OCI-LY7 (cell line): ENCODE data around the gene RNF10.

ENCODE experiments used
- CTCF ChIP-seq: fragments of 200-600 bp; sonication (generic); conservative IDR thresholded peaks from 2 replicates; pipeline ENCODE4 v1.5.1; 2014; ENCODE audit warnings: mild to moderate bottlenecking, antibody characterized with exemption, low read length, moderate library complexity, mixed read lengths
- EZH2phosphoT487 ChIP-seq: fragments of 200-600 bp; sonication (generic); IDR thresholded peaks from 2 replicates; pipeline ENCODE4 v1.6.1; 2018; ENCODE audit warnings: low read depth, borderline replicate concordance, mild to moderate bottlenecking, mixed run types, antibody characterized with exemption, low read length, moderate library complexity, mixed read lengths

GRCh38 chr12:120599672-120600552, 65.8 kb downstream of the RNF10 start:
- TF ChIP-seq CTCF (no peak), EZH2phosphoT487 (no peak)
